Ramos (cell line): Measurements from ENCODE around the gene P4HA2.

Source experiments
- in situ Hi-C: fragments of 300-500 bp; cut with MboI; formaldehyde crosslinking; loops from one replicate; pipeline ENCODE4 v1.14.3; 2022; ENCODE audit warnings: low sequenced_read_pairs; ENCODE audit not compliant: unreplicated experiment

The P4HA2 gene

DNA sequence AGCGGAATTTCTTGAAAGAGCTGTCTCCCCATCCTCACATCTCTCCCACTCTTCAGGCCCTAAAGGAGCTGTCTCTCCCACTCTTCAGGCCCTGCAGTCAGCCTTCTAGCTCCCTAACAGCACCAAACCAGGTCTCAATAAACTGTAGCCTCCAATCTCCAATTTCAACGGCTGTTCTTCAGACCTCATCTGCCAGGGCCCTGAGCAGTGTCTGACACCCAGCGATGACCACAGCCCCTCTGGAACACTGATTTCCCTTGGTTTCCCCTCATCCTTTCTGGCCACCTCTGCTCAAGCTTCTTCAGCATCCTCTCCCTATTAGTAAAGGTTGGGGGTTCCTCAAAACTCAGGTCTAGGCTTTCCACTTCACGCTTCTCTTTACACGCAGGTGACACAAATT is 1.6 kb upstream of the P4HA2 start:
- in situ Hi-C loops: no loop called here

DNA sequence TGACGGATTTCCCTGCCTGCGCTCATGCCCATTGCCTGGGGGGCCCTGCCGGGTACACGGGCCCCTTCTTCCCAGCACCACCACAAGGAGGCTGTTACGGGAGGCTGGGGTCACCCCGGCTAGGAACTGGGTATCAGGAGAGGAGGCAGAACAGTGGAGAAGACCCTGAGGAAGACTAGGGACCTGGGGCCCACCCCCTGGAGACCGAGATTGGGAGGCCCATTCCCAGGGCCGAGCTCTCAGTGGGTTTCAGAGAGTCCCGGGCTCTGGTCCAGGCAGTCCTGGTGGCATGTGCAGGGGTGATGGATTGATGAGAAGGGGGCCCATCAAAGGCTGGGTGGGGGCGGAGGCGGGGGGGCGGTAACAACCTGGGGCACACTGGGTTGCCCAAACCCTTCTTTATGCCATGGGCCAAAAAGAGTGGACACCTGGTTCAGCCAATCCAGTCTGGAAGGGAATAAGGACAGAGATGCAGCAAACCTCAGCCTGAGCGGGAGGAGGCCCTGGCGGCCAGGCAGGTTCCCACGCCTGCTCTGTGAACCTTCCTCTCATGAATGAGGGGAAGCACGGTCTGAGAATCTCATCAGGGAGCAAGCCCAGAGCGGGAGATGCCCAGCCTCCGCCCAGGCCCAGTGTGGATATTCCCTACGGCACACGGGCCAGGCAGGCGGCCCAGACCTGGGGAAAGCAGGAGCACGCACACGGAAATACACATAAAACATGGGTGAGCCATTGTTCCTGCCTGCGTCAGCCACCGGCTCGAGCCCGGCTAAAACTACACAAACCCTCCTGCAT is 785 bp upstream of the P4HA2 start:
- in situ Hi-C loops: no loop called here

DNA sequence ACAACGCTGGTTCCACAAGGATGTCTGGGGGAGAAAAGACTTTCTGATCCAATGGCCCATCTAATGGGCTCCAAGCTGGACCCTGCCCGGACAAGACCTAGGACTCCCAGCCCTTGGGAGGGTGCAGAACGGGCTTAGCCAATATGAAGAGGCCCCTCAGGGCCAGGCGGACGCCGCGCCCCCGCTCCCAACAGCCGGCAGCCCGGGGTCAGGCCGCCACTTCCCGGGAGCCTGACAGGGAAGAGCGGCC is 493 bp downstream of the P4HA2 start:
- in situ Hi-C loops: no loop called here

DNA sequence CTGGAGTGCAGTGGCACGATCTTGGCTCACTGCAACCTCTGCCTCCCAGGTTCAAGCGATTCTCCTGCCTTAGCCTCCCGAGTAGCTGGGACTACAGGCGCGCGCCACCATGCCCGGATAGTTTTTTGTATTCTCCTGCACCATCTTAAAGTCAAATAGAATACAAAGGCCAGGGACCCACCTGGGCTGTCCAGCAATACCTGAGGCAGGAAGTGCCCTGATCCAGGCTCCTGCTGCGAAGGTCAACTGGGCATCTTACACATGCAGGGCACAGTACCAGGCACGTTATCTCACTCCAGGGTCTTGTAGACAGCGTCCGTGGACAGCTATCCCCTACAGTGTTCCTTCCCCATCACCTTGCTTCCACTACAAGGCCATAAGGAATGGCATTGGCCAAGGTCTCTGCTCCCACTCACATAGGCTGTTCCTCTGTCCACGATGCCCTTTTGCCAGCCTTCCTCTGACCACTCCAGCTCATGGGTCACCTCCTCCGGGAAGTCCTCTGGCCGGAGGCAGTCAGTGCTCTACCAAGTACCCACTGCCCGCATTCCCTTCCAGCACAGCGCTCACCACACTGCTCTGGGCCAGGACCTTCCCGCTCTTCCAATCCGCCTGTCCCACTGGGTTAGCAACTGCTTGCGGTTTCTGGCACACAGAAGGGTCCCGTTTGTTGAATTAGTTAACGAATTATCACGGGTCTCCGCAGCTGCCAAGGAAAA is 978 bp downstream of the P4HA2 start:
- in situ Hi-C loops: no loop called here

DNA sequence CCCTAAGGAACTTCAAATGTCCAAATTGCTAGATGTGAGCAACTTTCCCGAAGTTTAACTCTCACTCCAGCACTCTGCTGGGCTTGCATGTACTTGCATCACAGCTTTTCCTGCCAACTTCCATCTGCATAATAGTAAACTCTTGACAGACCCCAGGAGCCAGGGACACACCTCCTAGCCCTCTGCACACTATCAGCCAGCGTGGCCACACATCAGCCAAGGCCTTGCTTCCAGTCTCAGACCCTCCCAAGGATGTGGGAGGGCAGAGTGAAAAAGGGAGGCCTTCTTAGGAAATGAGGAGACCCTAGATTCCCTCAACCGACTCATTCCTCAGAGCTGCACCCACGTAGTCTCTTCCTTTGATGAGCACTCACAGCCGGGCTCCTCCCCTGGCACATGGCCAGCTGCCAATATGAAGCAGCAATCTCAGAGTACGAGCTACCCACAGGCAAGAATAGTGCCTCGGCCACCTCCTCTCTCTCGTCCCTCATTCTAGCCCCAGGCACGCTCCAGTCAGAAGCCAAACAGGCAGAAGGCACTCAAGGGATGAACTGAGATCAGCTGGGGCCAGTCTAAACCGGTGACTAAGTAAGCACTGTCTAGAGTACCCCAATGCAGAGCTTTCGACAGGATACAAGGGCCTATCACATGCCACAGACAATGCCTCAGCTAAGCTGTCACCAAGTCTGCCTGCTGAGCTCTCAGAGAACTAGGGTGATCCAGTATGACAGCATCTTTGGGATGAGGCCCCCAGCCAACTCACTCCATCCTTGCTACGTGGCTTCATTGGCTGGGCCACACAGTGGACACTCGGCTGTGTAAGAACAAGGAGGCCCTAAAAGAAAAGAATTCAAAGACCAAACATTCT is 2.3 kb downstream of the P4HA2 start:
- in situ Hi-C loops: no loop called here

DNA sequence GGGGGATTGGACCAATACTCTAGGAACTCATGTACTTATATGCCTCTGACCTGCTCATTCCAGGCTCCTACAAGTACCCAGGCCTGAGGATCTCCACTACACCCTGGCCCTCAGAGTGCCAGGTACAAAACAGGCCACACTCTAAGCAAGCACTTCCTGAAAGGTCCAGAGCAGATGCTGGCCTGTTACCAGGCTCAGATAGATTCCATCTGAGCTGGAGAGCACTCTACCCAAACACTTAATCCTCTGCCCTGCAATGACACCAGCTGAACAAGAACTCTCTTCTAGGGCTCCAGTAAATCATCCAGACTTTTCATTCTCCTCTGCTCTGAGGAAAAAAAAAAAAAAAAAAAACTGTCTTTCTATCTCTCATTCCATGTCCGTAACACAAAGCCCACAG is 2.9 kb downstream of the P4HA2 start:
- in situ Hi-C loops: no loop called here

DNA sequence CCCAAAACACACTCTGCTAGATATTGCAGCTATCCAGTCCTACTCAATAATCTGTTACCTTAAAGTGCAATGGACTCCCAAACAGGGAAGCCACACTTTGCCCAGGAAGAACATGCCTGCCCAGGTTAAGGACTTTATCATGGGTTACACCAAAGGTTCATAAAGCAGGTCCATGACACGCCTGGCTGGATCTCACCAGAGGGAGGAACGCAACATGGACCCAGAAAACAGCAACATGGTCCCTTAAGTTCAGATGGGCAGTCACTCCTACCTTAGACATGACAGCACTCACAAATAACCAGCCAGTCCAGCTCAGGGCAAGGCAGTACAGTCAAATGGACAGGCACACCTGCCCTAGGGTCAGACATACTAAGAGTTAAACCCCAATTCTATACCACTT is 3.8 kb downstream of the P4HA2 start:
- in situ Hi-C loops: no loop called here

DNA sequence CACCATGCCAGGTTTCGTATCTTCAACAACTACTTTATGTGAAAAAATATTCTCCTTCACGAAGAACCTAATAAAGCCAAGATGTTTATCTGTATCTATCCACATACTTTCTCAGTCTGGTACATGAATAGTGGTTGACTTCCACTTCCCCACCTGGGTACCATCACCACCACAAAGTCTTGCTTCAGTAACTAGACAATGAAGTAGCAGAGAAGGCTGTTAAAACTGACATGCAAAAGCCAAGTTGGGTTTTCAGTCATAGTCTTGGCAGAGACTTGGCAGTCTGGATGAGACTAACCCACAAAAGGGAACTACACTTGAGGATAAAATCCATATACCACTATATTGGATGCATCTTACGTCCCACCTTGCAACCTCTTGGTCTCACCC is 5.0 kb downstream of the P4HA2 start:
- in situ Hi-C loops: no loop called here

DNA sequence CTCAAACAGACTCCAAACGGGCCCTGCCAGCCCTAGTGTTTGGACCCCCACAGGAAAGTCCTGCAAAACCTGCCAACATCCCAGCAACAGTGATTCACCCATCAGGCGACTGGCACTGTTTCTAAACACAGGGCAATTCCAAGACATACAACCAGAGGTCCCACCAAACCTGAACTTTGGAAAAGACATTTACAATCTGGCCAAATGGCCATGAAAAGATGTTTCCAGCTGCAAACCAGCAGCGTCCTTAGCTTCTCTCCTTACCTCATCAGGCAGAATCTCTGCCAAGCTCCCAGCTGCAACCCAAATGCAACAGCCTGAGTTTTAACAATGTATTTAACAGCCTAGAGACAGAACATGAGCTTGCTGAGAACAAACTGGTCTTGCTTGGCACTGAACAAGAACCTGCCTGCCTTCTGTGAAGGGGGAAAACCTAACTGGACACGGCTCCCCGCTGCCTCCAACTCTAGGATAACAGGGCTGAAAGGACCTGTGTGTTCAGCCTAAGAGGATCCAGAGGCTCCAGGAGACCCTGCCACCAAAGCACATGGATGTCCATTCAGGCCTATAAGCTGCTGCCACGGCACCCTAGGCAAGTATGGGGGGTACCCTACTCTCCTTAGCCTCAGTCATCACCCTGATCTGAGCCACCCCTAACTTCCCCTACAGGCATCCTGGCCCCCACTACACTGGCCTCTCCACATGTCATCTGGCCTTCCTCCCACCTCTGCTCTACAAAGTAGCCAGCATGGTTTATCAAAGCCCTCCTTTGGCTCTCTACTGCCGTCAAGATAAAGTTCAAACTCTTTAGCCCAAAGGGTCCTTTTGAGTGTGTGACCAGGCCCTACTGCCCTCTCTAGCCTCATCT is 5.6 kb downstream of the P4HA2 start:
- in situ Hi-C loops: no loop called here

DNA sequence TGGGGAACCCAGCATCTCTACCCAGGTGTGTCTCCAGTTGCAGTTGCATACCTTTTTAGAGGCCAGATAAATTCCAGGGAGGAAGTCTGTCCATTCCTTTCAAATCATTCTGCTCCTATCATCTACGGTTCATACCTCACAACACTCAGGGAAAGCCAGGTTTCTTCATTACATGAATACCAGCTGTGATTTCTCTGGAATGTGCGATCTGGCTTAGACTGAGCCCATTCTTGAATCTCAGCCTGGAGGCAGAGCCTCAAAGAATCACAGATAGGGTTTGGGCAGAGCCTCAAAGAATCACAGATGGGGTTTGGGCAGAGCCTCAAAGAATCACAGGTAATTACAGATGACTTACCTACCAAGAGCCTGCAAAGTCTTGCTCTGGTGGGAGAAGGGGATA is 7.2 kb downstream of the P4HA2 start:
- in situ Hi-C loops: no loop called here

DNA sequence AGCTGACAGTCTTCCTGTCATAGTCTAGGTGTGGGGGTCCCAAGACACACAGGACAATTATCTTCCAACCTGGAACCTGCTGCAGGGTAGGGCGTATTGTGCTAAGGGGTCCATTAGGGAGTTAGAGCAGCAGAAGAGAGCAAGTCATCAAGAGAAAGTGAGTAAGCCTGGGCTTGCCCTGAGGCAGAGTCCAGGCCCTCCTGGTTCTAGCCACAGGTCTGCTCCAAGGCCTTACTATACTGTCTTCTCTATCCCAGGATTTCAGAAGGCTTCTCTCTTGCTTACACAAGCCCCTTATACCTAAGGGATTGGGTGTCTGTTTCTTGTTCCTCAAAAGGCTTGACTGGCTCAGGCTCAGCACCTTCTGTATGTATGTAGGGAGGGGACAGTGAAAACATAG is 7.7 kb downstream of the P4HA2 start:
- in situ Hi-C loops: no loop called here

DNA sequence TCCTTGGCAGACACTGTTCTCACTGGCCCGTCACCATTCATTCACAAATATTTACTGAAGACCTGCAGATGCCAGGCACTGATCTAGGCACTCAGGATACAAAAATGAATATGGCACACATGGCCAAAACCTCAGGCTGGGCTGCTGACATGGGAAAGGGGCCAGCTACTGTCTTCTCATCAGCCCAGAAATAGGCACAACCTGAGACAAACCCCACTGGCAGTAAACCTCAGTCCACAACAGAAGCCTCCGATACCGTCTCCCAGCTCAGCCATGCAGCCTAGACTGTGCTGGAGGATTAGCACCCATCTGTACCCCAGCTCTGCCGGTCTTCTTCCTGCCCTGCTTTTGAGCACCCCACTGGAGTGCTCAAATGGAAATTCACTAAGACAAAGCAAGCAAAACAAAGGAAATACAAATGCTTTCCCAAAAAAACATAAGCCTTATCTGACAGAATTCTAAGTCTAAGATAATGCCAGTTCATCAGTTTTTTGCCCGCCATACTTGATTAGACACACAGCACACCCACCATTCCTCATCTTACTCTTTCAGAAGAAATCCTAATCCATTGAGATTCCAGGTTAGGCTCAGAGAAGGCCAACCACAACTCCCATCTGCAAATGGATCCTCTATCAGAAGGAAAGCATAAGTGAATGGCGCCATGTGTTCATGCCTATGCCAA is 8.2 kb downstream of the P4HA2 start:
- in situ Hi-C loops: no loop called here

DNA sequence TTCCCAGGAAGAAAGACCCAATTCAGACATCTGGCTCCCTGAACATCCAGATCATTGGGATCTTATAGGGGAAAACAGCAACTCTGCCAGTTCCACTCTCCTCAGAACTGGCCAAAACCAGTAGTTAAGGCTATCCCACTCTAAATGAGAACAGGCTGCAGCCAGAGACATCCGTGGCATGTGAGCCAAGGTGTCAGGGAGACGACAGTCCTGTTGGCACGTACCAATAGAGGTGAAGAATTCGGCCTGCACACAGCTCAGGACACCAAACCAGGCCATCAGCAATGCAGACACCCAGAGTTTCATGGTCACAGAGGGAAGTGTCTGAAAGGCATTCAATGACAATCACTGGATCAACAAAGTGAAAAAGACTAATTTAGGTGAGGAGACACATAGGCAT is 9.3 kb downstream of the P4HA2 start:
- in situ Hi-C loops: no loop called here

DNA sequence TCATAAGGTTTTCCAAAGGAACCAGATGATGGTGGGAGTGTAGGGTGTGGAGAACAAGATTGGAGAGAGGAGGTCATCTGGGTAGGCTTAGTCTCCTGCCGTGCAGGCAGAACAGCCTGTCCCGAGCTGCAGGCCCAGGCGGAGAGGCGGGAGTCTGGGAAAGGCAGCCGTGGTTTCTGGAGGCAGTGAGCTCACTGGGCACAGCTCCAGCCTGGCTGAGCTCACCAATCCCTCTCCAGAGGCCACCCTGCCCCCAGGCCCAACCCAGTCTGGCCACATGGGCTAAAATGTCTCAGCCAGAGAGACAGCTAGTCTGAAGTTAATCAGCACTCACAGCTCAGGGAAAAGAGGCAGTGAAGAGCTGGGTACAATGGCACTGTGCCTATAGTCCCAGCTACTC is 12.3 kb downstream of the P4HA2 start:
- in situ Hi-C loops: no loop called here

DNA sequence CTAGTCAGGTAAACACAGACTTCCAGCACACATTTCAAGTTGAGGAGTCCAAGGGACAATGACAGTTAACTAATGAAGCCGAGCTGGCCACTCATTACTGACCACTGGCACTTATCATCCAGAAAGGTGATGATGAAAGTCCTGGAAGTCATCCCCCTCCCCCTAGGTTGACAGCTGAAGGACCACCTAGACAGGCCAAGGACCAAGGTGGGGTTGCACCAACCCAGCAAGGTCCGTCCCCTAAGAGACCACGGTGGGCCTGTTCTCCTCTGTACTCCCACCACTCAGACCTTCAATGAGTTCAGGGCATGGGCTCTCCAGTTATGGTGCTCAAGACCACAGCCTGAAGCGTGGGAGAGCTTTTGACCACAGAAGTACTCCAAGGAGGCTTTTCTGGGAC is 13.2 kb downstream of the P4HA2 start:
- in situ Hi-C loops: no loop called here

DNA sequence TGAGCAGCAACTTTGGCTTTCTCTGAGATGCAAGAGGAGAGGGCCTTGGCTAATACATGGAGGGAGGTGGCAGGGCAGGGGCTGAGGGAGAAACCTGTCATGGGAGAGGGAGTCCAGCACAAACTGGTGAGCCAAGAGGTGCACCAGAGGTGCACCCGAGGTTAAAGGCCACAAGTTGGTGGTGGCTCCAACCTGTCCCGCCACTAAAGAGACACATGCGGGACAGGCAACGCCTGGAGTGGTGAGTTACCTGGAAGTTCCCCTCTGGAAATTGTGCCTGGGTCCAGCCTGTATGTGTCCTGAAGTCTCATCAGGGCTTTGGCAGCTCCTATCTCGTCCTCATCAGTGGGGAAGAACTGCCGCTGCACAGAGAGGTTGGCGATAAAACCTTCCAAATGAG is 14.0 kb downstream of the P4HA2 start:
- in situ Hi-C loops: no loop called here

DNA sequence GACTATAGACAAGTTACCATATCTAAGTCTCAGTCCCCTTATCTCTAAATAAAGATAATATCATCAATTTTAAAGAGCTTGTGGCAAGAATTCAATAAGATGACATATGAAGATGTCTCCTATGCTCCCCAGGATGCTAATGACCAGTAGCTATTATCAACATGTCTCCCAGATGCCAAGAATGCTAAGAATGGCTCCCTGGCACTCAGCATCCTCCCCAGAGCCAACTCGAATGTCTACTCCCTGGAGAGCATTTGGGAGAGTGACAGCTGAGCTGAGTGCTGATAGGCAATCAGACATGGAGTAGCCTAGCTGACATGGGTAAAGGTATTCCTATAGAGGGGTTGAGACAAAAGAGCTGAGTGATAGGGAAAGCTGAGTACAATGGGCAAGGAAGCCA is 15.9 kb downstream of the P4HA2 start:
- in situ Hi-C loops: no loop called here

DNA sequence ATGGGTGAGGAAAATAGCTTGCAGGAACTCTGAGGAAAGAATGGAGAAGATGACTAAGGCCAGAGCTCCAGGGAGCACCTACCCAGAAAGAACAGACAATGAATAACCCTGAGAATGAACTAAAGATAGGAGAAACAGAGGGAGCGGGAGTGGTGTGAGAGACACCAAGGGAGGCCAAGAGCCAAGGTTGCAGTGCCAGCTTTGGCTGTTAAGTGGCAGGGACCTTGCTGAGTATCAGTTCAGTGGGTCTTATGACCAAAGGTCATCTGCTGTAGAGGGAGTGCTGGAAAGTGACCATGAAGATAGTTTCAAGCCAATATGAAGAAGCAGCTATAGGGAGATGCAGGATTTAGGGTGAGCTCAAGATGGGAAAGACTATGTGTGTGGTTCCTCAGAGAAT is 16.7 kb downstream of the P4HA2 start:
- in situ Hi-C loops: no loop called here

DNA sequence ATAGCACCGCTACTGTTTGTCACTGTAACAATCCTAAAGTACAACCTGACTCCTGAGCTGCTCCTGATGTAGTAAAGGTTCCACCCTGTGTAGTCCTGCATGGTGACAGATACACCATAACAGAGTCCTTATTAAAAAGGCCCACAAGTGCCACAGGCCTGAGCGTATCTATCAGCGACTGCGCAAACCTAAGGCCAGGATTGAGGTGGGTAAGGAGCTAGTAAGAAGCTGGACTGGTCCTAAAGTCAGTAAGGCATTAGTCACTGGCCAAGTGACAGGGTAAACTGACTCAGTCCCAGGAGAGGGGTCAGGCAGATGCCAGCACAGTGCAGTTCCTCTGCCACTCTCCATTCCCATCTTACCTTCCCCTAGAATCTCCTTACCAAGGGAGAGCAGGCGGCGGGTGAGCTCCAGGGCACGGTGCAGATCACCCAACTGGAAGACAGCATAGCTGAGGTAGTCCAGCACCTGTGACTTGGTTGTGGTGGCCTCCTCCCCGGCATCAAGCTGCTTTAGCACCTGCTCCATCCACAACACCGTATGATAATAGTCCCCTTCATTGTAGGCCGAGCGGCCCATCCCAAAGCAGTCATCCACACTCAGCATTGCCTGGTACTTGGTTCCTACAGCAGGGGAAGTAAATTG is 17.6 kb downstream of the P4HA2 start:
- in situ Hi-C loops: no loop called here
